GM12878 (cell line): ENCODE results near the gene TUBA1B.

Experiments
- CBFB ChIP-seq: IDR thresholded peaks from 2 replicates; pipeline ENCODE4 v1.6.1; 2016; ENCODE audit warnings: antibody characterized with exemption, low read depth
- CBX5 ChIP-seq: sonication (generic); IDR thresholded peaks from 2 replicates; pipeline ENCODE4 v1.6.1; 2016; ENCODE audit warnings: low read depth, moderate library complexity, mild to moderate bottlenecking, inconsistent platforms
- CTCF ChIP-seq, 3 experiments: IDR thresholded peaks in 2 of 3; conservative IDR thresholded peaks in 1 of 3; 2 replicates each; pipeline ENCODE4 v1.5.1; 2011; ENCODE audit warnings: low read depth in 3 of 3, low read length in 3 of 3, mild to moderate bottlenecking in 3 of 3, control low read depth in 2 of 3, moderate library complexity in 2 of 3, inconsistent platforms in 1 of 3, mixed read lengths in 1 of 3; ENCODE audit not compliant: control insufficient read depth in 2 of 3, insufficient read depth in 1 of 3; ENCODE audit errors: extremely low read depth in 1 of 3
- E4F1 ChIP-seq: fragments of 450-650 bp; IDR thresholded peaks from 2 replicates; pipeline ENCODE4 v1.6.1; 2018; ENCODE audit warnings: borderline replicate concordance, mild to moderate bottlenecking; ENCODE audit not compliant: partially characterized antibody
- FOS ChIP-seq: IDR thresholded peaks from 3 replicates; pipeline ENCODE4 v1.6.1; 2011; ENCODE audit warnings: borderline replicate concordance; ENCODE audit not compliant: insufficient read length; ENCODE audit errors: extremely low read depth
- GATAD2B ChIP-seq: fragments of 450-650 bp; conservative IDR thresholded peaks from 2 replicates; pipeline ENCODE4 v1.6.1; 2017; ENCODE audit warnings: low read depth, mild to moderate bottlenecking, moderate library complexity
- HDAC2 ChIP-seq: fragments of 200-600 bp; sonication (generic); IDR thresholded peaks from 2 replicates; pipeline ENCODE4 v1.6.1; 2017
- MTA3 ChIP-seq: IDR thresholded peaks from 2 replicates; pipeline ENCODE4 v1.6.1; 2012; ENCODE audit warnings: low read length, inconsistent platforms, borderline replicate concordance
- NFYB ChIP-seq: IDR thresholded peaks from 2 replicates; pipeline ENCODE4 v1.6.1; 2011; ENCODE audit warnings: low read depth, mild to moderate bottlenecking, low read length, improper control_type of control experiment, moderate library complexity; ENCODE audit not compliant: insufficient read depth
- POLR2AphosphoS5 ChIP-seq: IDR thresholded peaks from 2 replicates; pipeline ENCODE4 v1.6.1; 2011; ENCODE audit warnings: mild to moderate bottlenecking, low read length, inconsistent platforms
- POU2F2 ChIP-seq: IDR thresholded peaks from 3 replicates; pipeline ENCODE4 v1.6.1; 2011; ENCODE audit warnings: low read depth, mild to moderate bottlenecking, low read length, borderline replicate concordance
- RAD21 ChIP-seq: IDR thresholded peaks from 2 replicates; pipeline ENCODE4 v1.6.1; 2011; ENCODE audit warnings: mild to moderate bottlenecking, low read depth, low read length, moderate library complexity; ENCODE audit not compliant: insufficient read depth
- TBL1XR1 ChIP-seq: IDR thresholded peaks from 2 replicates; pipeline ENCODE4 v1.6.1; 2012; ENCODE audit warnings: low read depth, low read length, improper control_type of control experiment
- ZBTB4 ChIP-seq: fragments of 450-650 bp; formaldehyde crosslinking; IDR thresholded peaks from 2 replicates; pipeline ENCODE4 v1.4.0; 2022; ENCODE audit warnings: mild to moderate bottlenecking, moderate library complexity

- TF ChIP-seq ZBTB4 (CRISPR knock-in tag) (no peak), E4F1 (no peak), NFYB (no peak), POU2F2 (no peak), CTCF (IDR thresholded peaks at IDR 0.05 in 2 of 3, conservative IDR thresholded peaks at IDR 0.05 in 1 of 3; ENCODE audit: control insufficient read depth in 2 of 3, extremely low read depth in 1 of 3, insufficient read depth in 1 of 3, low read depth in 3 of 3, low read length in 3 of 3) (no peak), GATAD2B (no peak), MTA3 (no peak), HDAC2 (no peak), CBFB (no peak), FOS (no peak), RAD21 (no peak), CBX5 (no peak), POLR2AphosphoS5 (0 out of 2 replicates have a peak, but pooled peaks have one; percentile 36), TBL1XR1 (no peak)
Observed at GRCh38 chr12:49129332-49130150, 1.7 kb downstream of the TUBA1B start.
